HepG2 (cell line): ENCODE results near the gene SCARB2. TPM values are rescaled to one million over a fixed set of nuclear protein-coding genes. Genes with fewer than 3 reads are reported as not detected.

Experiments used
- ATAC-seq: fragments of 200-7000 bp; cut with Tn5 transposase; 3 replicates; pipeline ENCODE4 v1.9.1; 2020; ENCODE audit warnings: mild to moderate bottlenecking, moderate library complexity
- BruUV-seq: library from RNA; stranded (reverse); fragments of 400-500 nt; replicated peaks from 2 replicates; lab custom pipeline; 2021; lab: Mats Ljungman, UMichigan
- CTCF ChIA-PET: fragments of 300-600 bp; formaldehyde crosslinking; extraction: SDS; loops from one replicate; lab custom pipeline; 2021; ENCODE audit warnings: low total read pairs, inconsistent platforms, low intra/inter-chr PET ratio; lab: Yijun Ruan, JAX
- POLR2A ChIA-PET: fragments of 350-600 bp; sonication (Branson Sonifier 250); formaldehyde crosslinking; loops from one replicate; lab custom pipeline; 2020; ENCODE audit warnings: antibody characterized with exemption, inconsistent platforms; lab: Yijun Ruan, JAX
- DNase-seq: peaks from one replicate; pipeline ENCODE4 v3.0.0-alpha.2; 2015; ENCODE audit warnings: low spot score
- FAIRE-seq: peaks from 3 replicates; lab custom pipeline; 2011; peaks lifted over from hg19 to GRCh38; lab: Jason Lieb, UNC
- H2AFZ ChIP-seq: one replicate; pipeline ENCODE4 v1.6.1; 2011; ENCODE audit warnings: low read length, inconsistent platforms
- H3K27ac ChIP-seq: fragments of 300-600 bp; 3 replicates; pipeline ENCODE4 v1.8.0; 2011; ENCODE audit warnings: mixed run types, mild to moderate bottlenecking, mixed read lengths, low read length, inconsistent platforms; ENCODE audit not compliant: insufficient read depth; ENCODE audit errors: extremely low read length
- H3K27me3 ChIP-seq, 2 experiments: fragments of 200-600 bp in 1 of 2; 2 replicates in 1 of 2; 3 replicates in 1 of 2; pipeline versions ENCODE4 v1.6.0 to v1.8.0; 2011; ENCODE audit warnings: low read length in 2 of 2, mild to moderate bottlenecking in 2 of 2, moderate library complexity in 2 of 2, inconsistent platforms in 1 of 2; ENCODE audit not compliant: insufficient read depth in 2 of 2, control insufficient read depth in 1 of 2
- H3K36me3 ChIP-seq, 2 experiments: fragments of 200-600 bp in 1 of 2; replicated peaks in 1 of 2; 2 replicates in 1 of 2; 3 replicates in 1 of 2; pipeline versions ENCODE4 v1.5.1 to v1.8.0; 2011; ENCODE audit warnings: low read length in 2 of 2, inconsistent platforms in 1 of 2; ENCODE audit not compliant: insufficient read depth in 2 of 2, control insufficient read depth in 1 of 2
- H3K4me1 ChIP-seq: 2 replicates; pipeline ENCODE4 v1.5.1; 2012; ENCODE audit warnings: low read length, inconsistent platforms; ENCODE audit not compliant: insufficient read depth
- H3K4me2 ChIP-seq: 2 replicates; pipeline ENCODE4 v1.6.0; 2011; ENCODE audit warnings: low read depth, low read length, inconsistent platforms
- H3K4me3 ChIP-seq, 3 experiments: fragments of 200-600 bp in 1 of 3; sonication (generic), shearing (Covaris generic) in 1 of 3; replicated peaks in 1 of 3; 2 replicates each; pipeline ENCODE4 v1.5.1; 2011 to 2016; ENCODE audit warnings: low read length in 3 of 3, inconsistent platforms in 2 of 3, low read depth in 2 of 3, mild to moderate bottlenecking in 2 of 3, control low read depth in 1 of 3, mixed read lengths in 1 of 3; ENCODE audit not compliant: insufficient read depth in 1 of 3
- H3K79me2 ChIP-seq: one replicate; pipeline ENCODE4 v1.6.1; 2011; ENCODE audit warnings: low read length, inconsistent platforms; ENCODE audit not compliant: insufficient read depth
- H3K9ac ChIP-seq: 2 replicates; pipeline ENCODE4 v1.6.0; 2011; ENCODE audit warnings: mild to moderate bottlenecking, low read depth, low read length, inconsistent platforms; ENCODE audit not compliant: insufficient read depth
- H3K9me3 ChIP-seq: 2 replicates; pipeline ENCODE4 v1.5.1; 2012; ENCODE audit warnings: mild to moderate bottlenecking, low read length
- H4K20me1 ChIP-seq: 2 replicates; pipeline ENCODE4 v1.6.0; 2011; ENCODE audit warnings: inconsistent platforms, mild to moderate bottlenecking, low read length, moderate library complexity; ENCODE audit not compliant: insufficient read depth
- AHDC1 ChIP-seq: sonication (generic); formaldehyde crosslinking; IDR thresholded peaks from 2 replicates; pipeline ENCODE4 v1.5.1; 2020; ENCODE audit warnings: mild to moderate bottlenecking, missing genetic modification reagents, borderline replicate concordance
- ERF ChIP-seq: IDR thresholded peaks from 2 replicates; pipeline ENCODE4 v1.6.1; 2018; ENCODE audit warnings: missing biosample characterization, missing genetic modification reagents
- LCORL ChIP-seq, 2 experiments: fragments of 450-650 bp in 1 of 2; sonication (generic) in 1 of 2; formaldehyde crosslinking in 1 of 2; IDR thresholded peaks; 2 replicates each; pipeline versions ENCODE4 v1.5.0 to v1.6.1; 2017 to 2020; ENCODE audit warnings: antibody characterized with exemption in 1 of 2, missing genetic modification reagents in 1 of 2
- PHF21A ChIP-seq: sonication (generic); formaldehyde crosslinking; IDR thresholded peaks from 2 replicates; pipeline ENCODE4 v1.5.0; 2020; ENCODE audit warnings: mild to moderate bottlenecking, missing genetic modification reagents
- TBL1XR1 ChIP-seq: fragments of 150-350 bp; IDR thresholded peaks from 2 replicates; pipeline ENCODE4 v1.6.1; 2014; ENCODE audit warnings: borderline replicate concordance, low read length; ENCODE audit not compliant: partially characterized antibody
- TCF12 ChIP-seq, 2 experiments: fragments of 450-650 bp in 1 of 2; sonication (generic) in 1 of 2; formaldehyde crosslinking in 1 of 2; IDR thresholded peaks; 2 replicates each; pipeline versions ENCODE4 v1.6.1 to v1.8.0; 2017 to 2022; ENCODE audit warnings: antibody characterized with exemption in 1 of 2, mild to moderate bottlenecking in 1 of 2, missing genetic modification reagents in 1 of 2, moderate library complexity in 1 of 2
- XBP1 ChIP-seq: sonication (generic); formaldehyde crosslinking; IDR thresholded peaks from 2 replicates; pipeline ENCODE4 v1.5.0; 2020; ENCODE audit warnings: missing genetic modification reagents
- WGBS: methylation state at CpG from one replicate; pipeline ENCODE4 v1.1.6; 2017; ENCODE audit warnings: low lambda C conversion rate; 5-methylcytosine and 5-hydroxymethylcytosine counted together
- in situ Hi-C: cut with HindIII; loops from 2 replicates; pipeline ENCODE4 v1.10.0; 2017; ENCODE audit warnings: low pct_unique_long_range_greater_than_20kb; ENCODE audit not compliant: extremely low pct_ligation_motif_present
- intact Hi-C: fragments of 100-400 bp; cut with micrococcal nuclease; formaldehyde crosslinking; loops from one replicate; pipeline ENCODE4 v1.10.0; 2022; ENCODE audit not compliant: unreplicated experiment
- polyA plus RNA-seq, 8 experiments: library from polyadenylated mRNA; depleted of rRNA in 3 of 8; stranded (reverse) in 7 of 8; unstranded in 1 of 8; fragments of >200 nt; fragmentation: Illumina TruSeq in 4 of 8; extraction: Trizol in 4 of 8; gene quantifications; 2 replicates each; pipeline versions ENCODE4 v1.2.1 to v1.2.3, GENCODE V29; 2011 to 2016; ENCODE audit warnings: low read depth in 4 of 8, missing spikeins in 1 of 8, mixed read lengths in 1 of 8; ENCODE audit not compliant: insufficient read depth in 1 of 8
- total RNA-seq, 5 experiments: library from RNA; depleted of rRNA; stranded (reverse); fragments of >200 nt; fragmentation: Illumina TruSeq; extraction: Trizol; gene quantifications; 2 replicates each; pipeline ENCODE4 v1.2.3, GENCODE V29; 2016; ENCODE audit warnings: low read depth in 1 of 5

SCARB2 gene
- total and polyA plus RNA-seq, 2 of the 13 experiments (the other 11 are each of a cell fraction or from before 2014, with no cell fraction given), result 40.6 to 43.4 TPM

GRCh38 chr4:76198411-76199237 lies 15.0 kb downstream of the SCARB2 start:
- Histone ChIP-seq H2AFZ (no peak overlapping the region), H3K36me3 (peaks cover 6 to 23% of the 10 kb centered on the region in 2 experiments; a peak in 4 of 5 replicates), H3K9ac (no peak overlapping the region), H3K79me2 (peaks cover 27% of the 10 kb centered on the region), H3K27me3 (no peaks in the 10 kb centered on the region), H3K4me2 (no peak overlapping the region), H3K4me1 (peaks cover 51% of the 10 kb centered on the region), H3K4me3 (no peak overlapping the region), H4K20me1 (no peaks in the 10 kb centered on the region), H3K27ac (no peak overlapping the region), H3K9me3 (no peaks in the 10 kb centered on the region)
- DNase-seq, result no peak
- POLR2A ChIA-PET, result no interaction called here
- WGBS, result 86% methylated on average over 4 of the region's 4 CpGs
- no peak for FAIRE-seq
- BruUV-seq, result no TSS peak
- CTCF ChIA-PET, result no interaction called here
- intact Hi-C loops, result no loop called here
- in situ Hi-C loops, result no loop called here
- TF ChIP-seq TBL1XR1 (no peak), LCORL (IDR thresholded peaks at IDR 0.05) (peak; percentile 45; the same call in 1 of the 2 replicates), LCORL (CRISPR knock-in tag; IDR thresholded peaks at IDR 0.05) (no peak), XBP1 (CRISPR knock-in tag) (no peak)
- no peak for ATAC-seq

GRCh38 chr4:76197971-76198410 lies 15.6 kb downstream of the SCARB2 start:
- intact Hi-C loops, result no loop called here
- H3K9me3 ChIP-seq, result no peaks in the 10 kb centered on the region
- WGBS, result 98% methylated on average over 5 of the region's 5 CpGs
- no peak overlapping the region for H3K9ac ChIP-seq
- H3K4me1 ChIP-seq, result peaks cover 55% of the 10 kb centered on the region
- no peak overlapping the region for H3K4me3 ChIP-seq
- POLR2A ChIA-PET, result no interaction called here
- peaks cover 7 to 26% of the 10 kb centered on the region in 2 experiments; a peak in 4 of 5 replicates for H3K36me3 ChIP-seq
- CTCF ChIA-PET, result no interaction called here
- no peak for FAIRE-seq
- H3K27me3 ChIP-seq, result no peaks in the 10 kb centered on the region
- H3K79me2 ChIP-seq, result peaks cover 23% of the 10 kb centered on the region
- H3K27ac ChIP-seq, result no peak overlapping the region
- no peak for ATAC-seq
- in situ Hi-C loops, result no loop called here
- DNase-seq, result no peak
- no peak overlapping the region for H3K4me2 ChIP-seq
- no peak overlapping the region for H2AFZ ChIP-seq
- BruUV-seq, result no TSS peak
- H4K20me1 ChIP-seq, result no peaks in the 10 kb centered on the region
- TF ChIP-seq PHF21A (CRISPR knock-in tag), result no peak
- no peak for TF ChIP-seq AHDC1
- TF ChIP-seq ERF (CRISPR knock-in tag), result no peak
- TF ChIP-seq TCF12 (IDR thresholded peaks at IDR 0.05), result no peak
- TF ChIP-seq TCF12 (CRISPR knock-in tag; IDR thresholded peaks at IDR 0.05), result no peak
